ENCODE results near the gene CACHD1.

CACHD1 gene

GRCh38 chr1:64659478-64660138 lies 189.7 kb downstream of the CACHD1 start:
- DNase-seq (ENCODE audit: low spot score): no peak

- DNase-seq (ENCODE audit: low spot score): no peak
These were observed 193.7 kb downstream of the CACHD1 start for GRCh38 chr1:64663668-64664067.

- DNase-seq (ENCODE audit: low spot score): no peak
These were observed 194.4 kb downstream of the CACHD1 start for GRCh38 chr1:64664299-64664698.

- no peak for DNase-seq (ENCODE audit: low spot score)
These were observed 199.3 kb downstream of the CACHD1 start for GRCh38 chr1:64669098-64669675.

- DNase-seq (ENCODE audit: low spot score): peak; percentile 54
These were observed 205.9 kb downstream of the CACHD1 start for GRCh38 chr1:64675718-64676345.

GRCh38 chr1:64676386-64676785 lies 206.5 kb downstream of the CACHD1 start:
- no peak for DNase-seq (ENCODE audit: low spot score)

- no peak for DNase-seq (ENCODE audit: low spot score)
These were observed 207.6 kb downstream of the CACHD1 start for GRCh38 chr1:64677532-64677931.

GRCh38 chr1:64678366-64678765 lies 208.4 kb downstream of the CACHD1 start:
- DNase-seq (ENCODE audit: low spot score): no peak

- no peak for DNase-seq (ENCODE audit: low spot score)
These were observed 209.2 kb downstream of the CACHD1 start for GRCh38 chr1:64679177-64679576.

GRCh38 chr1:64680599-64680998 lies 210.7 kb downstream of the CACHD1 start:
- no peak for DNase-seq (ENCODE audit: low spot score)

GRCh38 chr1:64681043-64681442 lies 211.1 kb downstream of the CACHD1 start:
- DNase-seq (ENCODE audit: low spot score): no peak

- no peak for DNase-seq (ENCODE audit: low spot score)
These were observed 213.5 kb downstream of the CACHD1 start for GRCh38 chr1:64683419-64683818.

GRCh38 chr1:64685217-64685616 lies 215.3 kb downstream of the CACHD1 start:
- no peak for DNase-seq (ENCODE audit: low spot score)

- DNase-seq (ENCODE audit: low spot score): no peak
These were observed 215.9 kb downstream of the CACHD1 start for GRCh38 chr1:64685765-64686341.

- DNase-seq (ENCODE audit: low spot score): peak; percentile 72
These were observed 217.1 kb downstream of the CACHD1 start for GRCh38 chr1:64686828-64687724.

- DNase-seq (ENCODE audit: low spot score): no peak
These were observed 217.9 kb downstream of the CACHD1 start for GRCh38 chr1:64687725-64688327.

GRCh38 chr1:64691626-64692025 lies 221.7 kb downstream of the CACHD1 start:
- no peak for DNase-seq (ENCODE audit: low spot score)

- no peak for DNase-seq (ENCODE audit: low spot score)
These were observed 223.0 kb downstream of the CACHD1 start for GRCh38 chr1:64692911-64693310.

GRCh38 chr1:64693406-64693805 lies 223.5 kb downstream of the CACHD1 start:
- DNase-seq (ENCODE audit: low spot score): no peak

- DNase-seq (ENCODE audit: low spot score): no peak
These were observed 226.9 kb downstream of the CACHD1 start for GRCh38 chr1:64696879-64697278.

GRCh38 chr1:64699327-64699726 lies 229.4 kb downstream of the CACHD1 start:
- DNase-seq (ENCODE audit: low spot score): no peak

GRCh38 chr1:64701071-64701470 lies 231.1 kb downstream of the CACHD1 start:
- no peak for DNase-seq (ENCODE audit: low spot score)
